Neural progenitor cell (in vitro differentiated cells): Measurements from ENCODE around the gene MTARC1.

Source experiments
- CTCF ChIP-seq: fragments of 200-600 bp; sonication (generic); IDR thresholded peaks from 2 replicates; pipeline ENCODE4 v1.5.1; 2017; ENCODE audit warnings: antibody characterized with exemption, mild to moderate bottlenecking
- EZH2 ChIP-seq: fragments of 200-600 bp; sonication (generic); IDR thresholded peaks from 2 replicates; pipeline ENCODE4 v1.6.1; 2017; ENCODE audit warnings: antibody characterized with exemption, mild to moderate bottlenecking, moderate library complexity
- EZH2phosphoT487 ChIP-seq: fragments of 200-600 bp; sonication (generic); IDR thresholded peaks from 2 replicates; pipeline ENCODE4 v1.6.1; 2017; ENCODE audit warnings: antibody characterized with exemption

- TF ChIP-seq CTCF = no peak
- no peak for TF ChIP-seq EZH2
- no peak for TF ChIP-seq EZH2phosphoT487
These were observed 5.2 kb downstream of the MTARC1 start for GRCh38 chr1:220791956-220792355.
